Stimulated activated CD8-positive, alpha-beta memory T cell treated with anti-CD3 and anti-CD28 coated beads, Interleukin-15, amount 100 ng/mL, for 1 hour (primary cell): Measurements from ENCODE around the gene GXYLT1.
"Not testable (repeated sequence)": the region's sequence is repeated elsewhere in the genome, so short reads cannot be mapped to it uniquely, and the experiment has no call there.

ENCODE experiments used
- DNase-seq: peaks from one replicate; pipeline ENCODE4 v3.0.0-alpha.2; 2020; ENCODE audit warnings: low read depth

The GXYLT1 gene

GRCh38 chr12:42145197-42145549, 499 bp upstream of the GXYLT1 start:
- DNase-seq, result no peak

DNA sequence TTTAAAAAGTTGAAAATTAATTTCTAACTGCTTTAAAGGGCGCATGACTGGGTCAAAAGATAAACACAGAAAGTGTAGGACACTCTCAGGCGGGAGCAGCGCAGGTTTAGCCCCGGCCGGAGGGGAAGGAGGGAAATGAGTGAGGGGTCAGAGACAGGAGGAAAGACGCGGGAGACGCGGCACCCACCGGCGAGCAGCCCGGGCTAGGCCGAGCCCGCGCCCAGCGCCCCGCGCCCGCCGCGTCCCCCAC, 591 bp downstream of the GXYLT1 start:
- DNase-seq, result no peak

DNA sequence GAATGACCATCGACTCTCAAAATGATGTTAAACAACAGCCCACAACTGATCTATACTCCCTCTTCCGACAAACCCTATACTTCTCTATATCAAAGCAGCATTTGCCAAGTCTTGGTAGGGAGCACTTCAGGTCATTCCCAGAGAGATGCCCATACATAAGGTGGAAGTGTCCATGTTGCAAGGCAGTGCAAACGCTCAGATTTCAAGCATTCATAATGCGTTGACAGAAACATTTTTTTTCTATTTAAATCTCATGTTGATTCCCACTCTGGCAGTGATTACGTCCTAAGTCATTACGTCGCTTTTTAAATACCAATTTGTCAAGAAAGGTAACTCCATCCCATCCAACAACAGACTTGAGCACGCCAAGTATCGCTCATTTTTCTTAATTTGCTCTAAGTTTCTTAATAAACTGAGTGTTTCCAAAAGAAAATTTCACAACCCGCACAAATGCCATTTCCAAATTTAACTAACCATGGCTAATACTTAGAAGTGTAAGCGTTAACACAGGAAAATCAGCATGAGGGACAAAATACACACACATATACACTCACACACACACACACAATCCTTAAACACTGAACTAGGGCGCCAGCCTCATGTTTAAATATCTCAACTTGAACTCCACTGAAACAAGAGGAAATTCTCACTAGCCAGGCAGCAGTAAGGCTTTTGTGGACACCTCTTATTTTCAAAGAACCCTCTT, 1.1 kb downstream of the GXYLT1 start:
- no peak for DNase-seq

GRCh38 chr12:42141981-42142606, 2.6 kb downstream of the GXYLT1 start:
- DNase-seq, result no peak

DNA sequence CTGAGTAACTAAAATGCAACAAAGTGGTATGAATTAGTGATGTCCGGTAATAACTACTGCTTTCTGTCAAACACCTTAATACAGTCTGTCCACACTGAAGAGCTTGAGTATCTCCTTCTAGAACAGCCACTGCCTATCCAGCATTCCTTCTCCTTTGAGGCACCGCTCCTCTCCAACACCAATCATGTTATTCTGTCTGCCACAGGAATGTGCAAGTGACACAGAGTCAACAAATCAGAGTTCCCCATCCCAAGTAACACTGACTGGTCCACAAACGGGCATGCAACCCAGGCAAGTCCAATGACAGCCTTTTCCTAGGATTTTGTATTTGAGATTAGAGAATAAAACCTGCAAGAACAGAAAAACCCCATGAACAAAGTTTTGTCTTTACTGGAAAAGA, 3.8 kb downstream of the GXYLT1 start:
- DNase-seq, result no peak

DNA sequence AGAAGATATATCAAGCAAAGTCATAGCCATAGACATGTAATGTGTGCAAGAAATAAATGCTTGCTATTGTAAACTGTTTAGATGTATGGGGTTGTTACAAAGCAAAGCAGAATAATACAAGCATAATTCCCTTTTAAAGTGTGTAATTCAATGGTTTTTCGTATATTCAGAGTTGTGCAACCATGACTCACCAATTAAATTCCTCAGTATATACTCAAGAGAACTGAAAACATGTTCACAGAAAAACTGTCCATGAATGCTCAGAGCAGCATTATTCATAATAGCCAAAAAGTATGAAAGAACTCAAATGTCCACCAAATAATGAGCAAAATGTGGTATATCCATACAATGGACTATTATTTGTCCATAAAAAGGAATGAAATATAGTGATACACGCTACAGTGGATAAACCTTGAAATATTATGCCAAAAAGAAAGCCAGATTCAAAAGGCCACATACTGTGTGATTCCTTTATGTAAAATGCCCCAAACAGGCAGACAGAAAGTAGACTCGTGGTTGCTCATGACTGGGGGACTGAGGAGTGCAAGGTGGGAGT, 9.3 kb downstream of the GXYLT1 start:
- DNase-seq, result no peak

- no peak for DNase-seq
These were observed 13.8 kb downstream of the GXYLT1 start for GRCh38 chr12:42130672-42131402.

- no peak for DNase-seq
These were observed 15.0 kb downstream of the GXYLT1 start for GRCh38 chr12:42129595-42130204.

DNA sequence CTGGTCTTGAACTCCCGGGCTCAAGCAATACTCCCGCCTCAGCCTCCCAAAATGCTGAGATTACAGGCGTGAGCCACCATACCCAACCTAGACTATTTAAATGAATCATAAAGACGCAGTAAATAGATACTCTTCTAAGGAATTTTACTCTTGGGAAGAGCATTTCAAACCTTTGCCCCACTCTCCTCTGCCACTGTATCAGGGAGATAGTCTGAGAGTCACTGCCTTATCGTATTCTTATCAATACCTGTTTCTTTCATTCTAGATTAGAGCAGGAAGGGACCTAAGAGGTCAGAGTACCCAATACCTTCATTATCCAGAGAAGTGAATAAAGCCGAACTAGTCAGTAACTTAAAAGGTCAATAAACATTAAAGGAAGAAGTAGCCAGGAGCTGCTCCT, 15.8 kb downstream of the GXYLT1 start:
- no peak for DNase-seq

DNA sequence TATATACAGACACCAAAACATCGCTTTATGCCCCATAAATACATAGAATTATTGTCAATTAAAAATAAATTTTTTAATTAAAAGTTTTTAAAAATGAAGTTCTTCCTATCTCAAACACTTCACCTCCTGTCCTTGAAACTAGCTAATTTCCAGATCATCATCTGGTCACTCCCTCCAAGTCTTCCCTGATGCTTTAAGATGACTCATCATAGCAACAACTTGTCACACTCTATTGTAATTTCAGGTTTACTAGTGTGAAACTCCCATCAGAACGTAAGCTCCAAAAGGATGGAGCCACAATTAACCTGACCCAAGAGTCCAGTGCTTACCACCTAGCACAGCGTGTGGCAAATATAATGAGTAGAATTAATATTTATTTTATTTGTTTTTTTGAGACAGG, 16.3 kb downstream of the GXYLT1 start:
- DNase-seq, result no peak

DNA sequence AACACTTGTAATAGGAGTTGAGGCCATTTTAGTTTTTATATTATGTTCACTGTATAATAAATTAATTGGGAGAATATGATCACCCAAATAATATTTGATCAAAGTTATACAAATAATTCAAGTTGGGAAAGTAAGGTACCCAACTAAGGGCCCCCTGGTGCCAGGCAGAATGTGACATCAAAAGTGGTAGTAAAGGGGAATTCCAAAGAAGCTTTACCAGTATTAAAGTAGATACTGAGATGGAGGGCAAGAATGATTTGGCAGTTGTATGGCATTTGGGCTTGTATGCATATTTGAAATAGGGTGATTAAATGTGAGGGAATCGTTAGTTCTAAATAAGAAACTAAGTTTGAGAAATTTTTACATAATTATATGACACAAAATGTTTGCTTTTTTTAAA, 17.7 kb downstream of the GXYLT1 start:
- DNase-seq, result no peak

GRCh38 chr12:42125388-42125767, 19.3 kb downstream of the GXYLT1 start:
- no peak for DNase-seq

- DNase-seq, result no peak
These were observed 19.8 kb downstream of the GXYLT1 start for GRCh38 chr12:42124764-42125387.

GRCh38 chr12:42119085-42119633, 25.5 kb downstream of the GXYLT1 start:
- DNase-seq, result no peak

DNA sequence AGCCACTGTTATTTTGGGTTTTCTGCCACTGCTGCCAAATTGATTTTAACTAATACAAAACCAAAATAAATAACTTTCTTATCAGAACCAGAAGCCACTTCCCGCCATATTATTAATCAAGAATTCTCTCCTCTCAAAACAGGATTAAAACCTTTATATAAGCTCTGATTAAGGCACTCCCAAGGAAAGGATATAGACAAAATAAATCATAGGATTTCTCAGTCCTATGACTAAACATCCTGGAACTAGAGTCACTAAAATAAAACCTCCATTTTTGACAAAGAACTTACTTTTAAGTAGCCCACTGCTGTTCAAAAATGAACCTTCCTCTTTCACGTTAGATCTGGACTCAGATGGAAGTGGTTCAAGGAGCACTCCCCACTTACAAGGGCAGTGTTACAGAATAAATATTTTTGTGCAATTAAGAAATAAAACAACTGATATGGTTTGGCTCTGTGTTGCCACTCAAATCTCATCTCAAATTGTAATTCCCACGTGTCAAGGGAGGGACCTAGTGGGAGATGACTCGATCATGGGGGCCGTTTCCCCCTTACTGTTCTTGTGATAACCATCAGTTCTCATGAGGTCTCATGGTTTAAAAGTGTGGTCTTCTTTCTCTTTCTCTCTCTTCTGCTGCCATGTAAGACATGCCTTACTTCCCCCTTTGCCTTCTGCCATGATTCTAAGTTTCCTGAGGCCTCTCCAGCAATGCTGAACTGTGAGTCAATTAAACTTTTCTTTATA, 26.4 kb downstream of the GXYLT1 start:
- no peak for DNase-seq

GRCh38 chr12:42109031-42109430, 35.6 kb downstream of the GXYLT1 start:
- no peak for DNase-seq

DNA sequence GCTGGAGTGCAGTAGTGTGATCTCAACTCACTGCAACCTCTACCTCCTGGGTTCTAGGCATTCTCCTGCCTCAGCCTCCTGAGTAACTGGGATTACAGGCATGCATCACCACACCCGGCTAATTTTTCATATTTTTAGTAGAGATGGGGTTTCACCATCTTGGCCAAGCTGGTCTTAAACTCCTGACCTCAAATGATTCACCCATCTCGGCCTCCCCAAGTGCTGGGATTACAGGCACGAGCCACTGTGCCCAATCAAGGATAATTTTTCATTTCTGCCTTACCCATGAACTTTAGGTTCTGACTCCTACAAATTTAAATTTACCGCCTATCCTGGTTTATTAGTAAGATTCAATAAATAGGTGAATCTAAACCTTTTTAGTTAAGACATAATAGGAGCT, 37.9 kb downstream of the GXYLT1 start:
- DNase-seq, result not testable (repeated sequence)

DNA sequence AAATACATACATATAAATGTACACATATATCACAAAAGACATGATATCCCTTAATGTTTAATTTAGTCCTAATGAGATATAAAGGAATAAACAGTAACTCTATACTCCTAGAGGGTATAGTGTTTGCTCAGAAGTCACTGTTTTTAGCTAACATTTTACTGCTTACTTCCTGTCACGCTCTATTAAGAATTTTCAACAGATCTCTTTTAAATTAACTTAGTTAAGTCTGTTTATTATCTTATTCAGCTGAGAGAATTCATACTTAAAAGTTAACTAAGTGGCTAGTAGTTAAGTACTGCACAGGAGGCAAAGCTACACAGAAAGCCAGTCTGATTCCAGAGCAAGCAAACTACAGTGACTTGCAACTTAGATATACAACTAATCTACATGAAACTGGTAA, 39.9 kb downstream of the GXYLT1 start:
- DNase-seq, result no peak

DNA sequence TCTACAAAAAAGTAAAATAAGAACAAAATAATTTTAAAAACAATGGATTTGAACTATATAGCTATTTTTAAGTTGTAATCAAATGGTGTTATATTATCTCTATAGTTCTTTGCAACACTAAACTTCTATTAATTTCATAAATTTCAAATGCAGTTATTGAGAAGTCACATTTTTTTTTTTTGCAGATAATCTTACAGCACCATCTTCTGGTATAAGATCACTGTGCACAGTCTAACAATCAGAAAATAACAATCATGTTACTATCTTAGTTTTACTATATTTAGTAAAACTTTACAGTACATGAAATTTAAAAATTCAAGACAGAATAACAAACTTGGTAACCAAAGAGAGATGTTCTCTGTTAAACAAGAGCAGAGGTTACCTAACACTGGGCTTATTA, 40.6 kb downstream of the GXYLT1 start:
- DNase-seq, result no peak

GRCh38 chr12:42103155-42103554, 41.5 kb downstream of the GXYLT1 start:
- no peak for DNase-seq

DNA sequence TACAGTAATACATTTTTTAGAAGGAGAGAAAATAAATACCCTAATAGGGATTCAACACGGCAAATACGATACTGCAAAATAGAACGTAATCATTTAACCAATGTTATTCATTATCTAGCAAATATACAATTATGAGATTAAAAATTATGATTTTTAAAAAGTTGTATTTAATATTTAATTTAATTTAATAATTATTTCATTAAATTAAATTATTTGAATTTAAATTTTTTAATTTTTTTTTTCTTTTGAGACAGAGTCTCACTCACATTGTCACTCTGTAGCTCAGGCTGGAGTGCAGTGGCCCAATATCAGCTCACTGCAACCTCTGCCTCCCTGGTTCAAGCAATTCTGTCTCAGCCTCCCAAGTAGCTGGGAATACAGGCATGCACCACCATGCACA, 42.0 kb downstream of the GXYLT1 start:
- DNase-seq, result no peak

DNA sequence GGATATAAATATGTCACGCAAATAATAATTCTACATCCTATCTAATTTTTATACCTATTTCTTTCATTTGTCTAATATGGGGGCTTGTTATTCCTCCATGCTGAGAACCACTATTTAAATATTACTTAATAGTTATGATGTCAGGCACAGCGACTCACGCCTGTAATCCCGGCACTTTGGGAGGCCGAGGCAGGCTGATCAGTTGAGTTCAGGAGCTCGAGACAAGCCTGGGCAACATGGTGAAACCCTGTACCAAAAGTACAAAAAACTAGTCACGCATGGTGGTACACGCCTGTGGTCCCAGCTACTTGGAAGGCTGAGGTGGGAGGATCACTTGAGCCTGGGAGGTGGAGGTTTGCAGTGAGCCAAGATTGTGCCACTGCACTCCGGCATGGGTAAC, 45.2 kb downstream of the GXYLT1 start:
- DNase-seq, result no peak
